ENCODE measurements around the gene CDKAL1.
A peak's percentile ranks its signal among the peaks of the same experiment; 100 is the strongest.

- TF ChIP-seq EZH2 (IDR thresholded peaks at IDR 0.05; ENCODE audit: borderline replicate concordance, control insufficient read depth, low read depth, low read length) (no peak), CTCF (IDR thresholded peaks at IDR 0.05 in 2 of 3, conservative IDR thresholded peaks at IDR 0.05 in 1 of 3; ENCODE audit: control insufficient read depth in 2 of 3, extremely low read depth in 1 of 3, insufficient read depth in 1 of 3, low read depth in 3 of 3, low read length in 3 of 3) (no peak), STAT1 (conservative IDR thresholded peaks at IDR 0.05) (no peak), ZNF24 (IDR thresholded peaks at IDR 0.05) (no peak), RFX5 (IDR thresholded peaks at IDR 0.05; ENCODE audit: low read depth, low read length) (no peak), POLR2AphosphoS5 (IDR thresholded peaks at IDR 0.05; ENCODE audit: low read length) (peak; percentile 93), MAX (IDR thresholded peaks at IDR 0.05; ENCODE audit: low read depth, low read length) (no peak), NFIC (IDR thresholded peaks at IDR 0.05; ENCODE audit: low read depth, low read length) (peak; percentile 45; the same call in 1 of the 2 replicates), BCL11A (IDR thresholded peaks at IDR 0.05; ENCODE audit: low read depth, low read length) (peak; percentile 14; the same call in 1 of the 2 replicates), SMC3 (IDR thresholded peaks at IDR 0.05; ENCODE audit: borderline replicate concordance, low read length) (no peak), HDAC6 (IDR thresholded peaks at IDR 0.05; ENCODE audit: unreplicated experiment) (peak; percentile 27)
These were observed at the start of gene CDKAL1 for GRCh38 chr6:20534295-20535262.
